Fibroblast of villous mesenchyme (primary cell): Measurements from ENCODE around the gene WDFY2. TPM values are rescaled to one million over a fixed set of nuclear protein-coding genes. Genes with fewer than 3 reads are reported as not detected.

Experiments
- DNase-seq: peaks from one replicate; pipeline ENCODE4 v3.0.0-alpha.2; 2010; ENCODE audit warnings: low read depth
- H3K4me3 ChIP-seq: 2 replicates; pipeline ENCODE4 v1.5.1; 2011; ENCODE audit warnings: low read depth, mild to moderate bottlenecking, low read length
- total RNA-seq: library from RNA; depleted of rRNA; stranded (reverse); fragments of >200 nt; gene quantifications from 2 replicates; pipeline ENCODE4 v1.2.3, GENCODE V29; 2012
- TF ChIP-seq, protein P1 (sequence below): IDR thresholded peaks from 2 replicates; pipeline ENCODE4 v1.5.1; 2012; ENCODE audit warnings: low read depth, mild to moderate bottlenecking, low read length; ENCODE audit not compliant: insufficient read depth

WDFY2 gene
- total RNA-seq, 1 donor = 6.0 TPM

DNA sequence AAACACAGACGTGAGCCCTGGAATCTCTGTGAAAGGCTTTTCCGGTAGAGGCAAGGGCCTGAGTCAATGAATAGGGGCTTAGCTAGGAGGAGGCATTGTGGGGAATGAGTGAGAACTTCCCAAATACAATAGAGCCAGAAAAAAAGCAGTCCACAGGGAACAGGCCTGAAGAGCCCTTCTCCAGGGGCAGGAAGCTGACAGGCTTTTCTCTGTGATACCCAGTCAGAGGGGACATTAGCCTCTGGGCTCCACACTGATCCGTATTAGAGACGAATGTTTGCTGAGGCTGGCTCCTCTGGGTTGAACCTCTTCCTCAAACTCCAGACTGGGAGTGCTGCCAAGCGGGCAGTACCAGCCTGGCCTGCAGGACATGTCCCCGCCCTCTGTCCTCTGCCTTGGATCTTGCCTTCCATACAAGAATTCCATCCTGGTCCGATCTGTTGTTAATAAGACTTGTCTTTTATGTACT, 217.4 kb downstream of the WDFY2 start:
- TF ChIP-seq, protein P1, sequence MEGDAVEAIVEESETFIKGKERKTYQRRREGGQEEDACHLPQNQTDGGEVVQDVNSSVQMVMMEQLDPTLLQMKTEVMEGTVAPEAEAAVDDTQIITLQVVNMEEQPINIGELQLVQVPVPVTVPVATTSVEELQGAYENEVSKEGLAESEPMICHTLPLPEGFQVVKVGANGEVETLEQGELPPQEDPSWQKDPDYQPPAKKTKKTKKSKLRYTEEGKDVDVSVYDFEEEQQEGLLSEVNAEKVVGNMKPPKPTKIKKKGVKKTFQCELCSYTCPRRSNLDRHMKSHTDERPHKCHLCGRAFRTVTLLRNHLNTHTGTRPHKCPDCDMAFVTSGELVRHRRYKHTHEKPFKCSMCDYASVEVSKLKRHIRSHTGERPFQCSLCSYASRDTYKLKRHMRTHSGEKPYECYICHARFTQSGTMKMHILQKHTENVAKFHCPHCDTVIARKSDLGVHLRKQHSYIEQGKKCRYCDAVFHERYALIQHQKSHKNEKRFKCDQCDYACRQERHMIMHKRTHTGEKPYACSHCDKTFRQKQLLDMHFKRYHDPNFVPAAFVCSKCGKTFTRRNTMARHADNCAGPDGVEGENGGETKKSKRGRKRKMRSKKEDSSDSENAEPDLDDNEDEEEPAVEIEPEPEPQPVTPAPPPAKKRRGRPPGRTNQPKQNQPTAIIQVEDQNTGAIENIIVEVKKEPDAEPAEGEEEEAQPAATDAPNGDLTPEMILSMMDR = no peak
- H3K4me3 ChIP-seq = no peak overlapping the region
- DNase-seq = no peak

DNA sequence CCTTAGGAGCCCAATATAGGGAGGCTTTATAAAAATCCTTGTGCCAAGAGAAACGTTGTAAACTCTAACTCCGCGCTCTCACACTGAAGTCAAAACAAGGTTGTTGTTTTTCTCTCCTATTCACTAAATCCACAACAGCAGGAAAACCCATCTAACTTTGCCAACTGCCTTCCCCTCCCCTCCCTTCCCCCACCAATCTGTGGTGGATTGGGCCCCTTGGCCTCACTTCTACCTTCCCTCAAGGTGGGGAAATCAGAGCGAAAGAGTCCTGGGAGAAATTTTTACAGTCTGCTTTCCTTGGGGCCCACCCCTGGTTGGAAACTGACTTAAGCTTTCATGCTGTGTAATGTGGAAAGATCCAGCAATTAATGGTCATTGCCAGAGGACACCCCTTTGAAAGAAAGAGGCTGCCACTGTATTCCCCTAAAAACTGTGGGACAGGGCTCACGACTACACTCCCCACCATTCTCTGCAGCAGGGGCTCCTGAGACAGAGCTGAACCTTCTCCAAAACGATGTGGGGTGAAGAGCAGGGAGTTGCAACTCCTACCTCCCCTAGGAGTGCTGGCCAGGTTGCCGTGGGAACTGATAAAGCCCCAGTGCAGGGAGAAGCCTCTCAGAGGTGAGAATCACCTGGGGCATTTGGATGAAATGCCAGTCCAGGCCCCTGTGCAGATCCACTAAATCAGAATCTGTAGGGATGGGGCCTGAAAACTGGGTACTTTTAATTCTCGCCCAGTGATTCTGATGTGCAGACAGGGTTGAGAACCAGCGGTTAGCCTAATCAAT, 218.6 kb downstream of the WDFY2 start:
- peak overlapping the region; percentile 74 for H3K4me3 ChIP-seq
- DNase-seq = no peak
- TF ChIP-seq, protein P1 = no peak

DNA sequence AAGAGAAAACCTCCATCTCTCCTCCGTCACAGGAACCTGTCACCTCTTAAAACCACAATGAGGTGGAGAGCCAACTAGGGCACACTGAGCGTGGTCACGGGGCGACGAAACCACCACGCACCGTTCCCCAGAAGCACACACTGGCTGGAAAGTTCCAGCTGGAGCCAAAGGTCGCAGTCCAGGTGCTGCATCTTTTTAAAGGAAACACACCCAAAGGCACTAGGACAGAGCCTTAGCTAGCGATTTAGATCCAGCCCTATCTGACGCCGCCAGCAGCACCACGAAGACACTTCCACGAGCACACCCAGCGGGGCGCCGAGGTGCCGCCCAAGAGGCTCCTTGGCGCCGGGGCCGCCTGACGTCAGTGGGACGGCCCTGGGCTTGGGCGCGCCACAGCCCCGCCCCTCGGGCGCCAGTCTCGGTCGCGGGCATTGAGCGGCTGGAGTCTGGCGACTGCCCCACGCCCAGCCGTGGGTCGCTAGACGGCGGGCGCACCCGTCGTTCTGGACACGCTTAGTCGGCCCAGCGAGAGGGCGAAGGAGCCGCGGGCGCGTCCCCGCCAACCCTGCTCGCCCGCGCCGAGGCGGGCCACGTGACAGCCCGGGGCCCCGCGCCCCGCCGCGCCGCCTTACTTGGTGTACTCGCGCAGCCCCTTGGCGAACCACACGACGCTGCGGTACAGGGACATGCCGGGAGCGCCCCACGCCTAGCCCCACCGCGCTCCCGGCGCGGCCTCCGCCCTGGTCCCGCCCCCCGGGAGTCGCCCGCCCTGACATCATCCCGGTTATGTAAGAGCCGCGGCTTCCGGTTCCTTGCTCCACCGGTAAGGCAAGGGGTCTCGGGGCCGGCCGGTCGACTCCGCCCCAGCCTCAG, 219.4 kb downstream of the WDFY2 start, which contains the start of gene DHRS12:
TSS of gene DHRS12 (minus strand) at position 742 of the 873 bp plus-strand sequence. CDS start 4,504 bp downstream, outside the sequence.
- TF ChIP-seq, protein P1 = peak; percentile 6
- peak; percentile 84 for DNase-seq
- H3K4me3 ChIP-seq = peak within 1 kb of the TSS; percentile 74

DNA sequence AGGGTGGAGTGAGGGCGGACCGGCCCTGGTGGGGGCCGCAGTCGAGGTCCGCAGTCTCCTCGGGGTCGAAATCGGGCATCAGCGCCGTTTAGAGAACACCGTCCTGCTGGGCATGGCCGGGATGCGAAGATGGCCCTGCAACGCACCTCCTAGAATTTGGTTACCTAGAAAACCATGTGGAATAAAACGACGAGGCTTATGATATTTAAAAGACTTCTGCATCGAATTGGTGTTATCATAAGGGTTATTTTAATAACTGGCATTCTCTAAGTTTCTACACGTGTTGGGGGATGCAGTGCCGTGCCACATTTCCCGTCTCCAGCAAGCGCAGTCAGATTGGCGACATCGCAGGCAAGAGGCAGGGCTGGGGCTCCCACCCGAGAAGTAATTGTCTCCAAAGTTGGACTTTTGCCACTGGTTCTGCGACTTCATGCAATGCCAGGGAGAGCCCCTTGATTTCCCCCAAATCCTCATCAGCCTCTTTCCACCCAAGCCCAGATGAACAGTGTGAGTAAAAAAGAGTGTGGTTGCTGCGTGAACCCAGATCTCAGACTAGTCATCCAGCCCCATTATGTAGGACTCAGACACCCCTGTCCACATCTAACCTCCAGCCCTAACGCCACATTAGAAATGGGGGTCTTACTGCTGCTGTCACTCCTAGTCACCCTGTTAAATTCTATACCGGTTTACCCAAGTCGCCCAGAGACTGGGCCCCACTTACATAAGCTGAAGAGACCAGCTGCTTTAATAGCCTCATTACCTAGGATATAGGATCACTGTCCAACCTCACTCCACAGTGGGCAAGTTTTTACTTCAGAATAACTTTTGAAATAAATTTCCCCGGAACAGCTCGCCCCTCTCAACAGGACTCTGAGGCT, 220.3 kb downstream of the WDFY2 start:
- H3K4me3 ChIP-seq = peak overlapping the region; percentile 74
- no peak for DNase-seq
- TF ChIP-seq, protein P1 = no peak

DNA sequence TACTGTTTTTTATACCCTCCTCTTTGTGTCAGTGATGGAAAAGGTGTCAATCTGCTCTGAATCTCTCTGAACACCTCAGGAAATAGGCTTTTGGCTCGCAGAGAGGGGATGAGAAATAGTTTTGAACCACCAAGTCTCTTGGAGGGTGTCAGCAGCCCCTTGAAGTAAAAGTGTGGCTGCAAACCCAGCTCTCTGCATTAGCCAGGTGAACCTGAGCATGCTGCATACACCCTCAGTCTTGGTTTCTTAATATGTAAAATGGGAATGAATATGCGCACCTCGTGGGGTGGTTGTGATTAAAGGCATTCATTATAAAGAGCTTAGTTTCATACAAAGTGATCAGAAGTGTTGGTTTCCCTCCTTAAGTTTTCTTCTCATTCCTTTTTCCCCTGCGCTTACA, 221.1 kb downstream of the WDFY2 start:
- no peak overlapping the region for H3K4me3 ChIP-seq
- DNase-seq = no peak
- TF ChIP-seq, protein P1 = no peak

DNA sequence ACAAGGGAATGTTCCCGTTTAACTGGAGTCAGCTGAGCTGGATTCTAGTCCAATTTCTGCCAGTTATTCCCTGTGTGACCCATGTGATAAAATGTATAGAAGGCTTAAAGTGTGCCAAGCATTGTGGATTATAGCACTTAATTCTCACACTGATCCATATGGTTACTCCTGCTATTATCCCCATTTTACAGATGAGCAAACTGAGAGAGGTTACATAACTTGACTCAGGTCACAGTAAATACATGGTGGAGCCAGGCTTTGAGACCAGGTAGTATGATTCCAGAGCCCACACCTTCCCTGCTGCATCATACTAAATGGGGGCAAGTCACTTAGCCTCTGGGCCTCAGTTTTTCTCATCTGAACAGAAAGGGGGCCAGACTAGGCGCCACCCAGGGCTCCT, 221.7 kb downstream of the WDFY2 start:
- TF ChIP-seq, protein P1 = no peak
- no peak overlapping the region for H3K4me3 ChIP-seq
- no peak for DNase-seq
